Peyer's patch (tissue), 4 donors: Measurements from ENCODE around the gene LEF1. TPM values are rescaled to one million over a fixed set of nuclear protein-coding genes. Genes with fewer than 3 reads are reported as not detected.
"Not testable (repeated sequence)": the region's sequence is repeated elsewhere in the genome, so short reads cannot be mapped to it uniquely, and the experiment has no call there.

Experiments
- DNase-seq, 3 donors: peaks; one replicate each; pipeline ENCODE4 v3.0.0-alpha.2; 2017 to 2019
- H3K27ac ChIP-seq, 4 donors: fragments of 200-600 bp; sonication (generic); one replicate each; pipeline ENCODE4 v1.5.1; 2016 to 2019
- H3K27me3 ChIP-seq, 2 donors: fragments of 200-600 bp; sonication (generic); one replicate each; pipeline ENCODE4 v1.5.1; 2019
- H3K36me3 ChIP-seq, 3 donors: fragments of 200-600 bp; sonication (generic); one replicate each; pipeline ENCODE4 v1.5.1; 2016 to 2019
- H3K4me1 ChIP-seq, 4 donors: fragments of 200-600 bp; sonication (generic); one replicate each; pipeline ENCODE4 v1.5.1; 2016 to 2019
- H3K4me3 ChIP-seq, 4 donors: fragments of 200-600 bp; sonication (generic); 1 replicate in 3 of 4; 2 replicates in 1 of 4; pipeline ENCODE4 v1.5.1; 2016 to 2019; ENCODE audit warnings: mild to moderate bottlenecking in 1 of 4
- H3K9me3 ChIP-seq, 4 donors: fragments of 200-600 bp; sonication (generic); one replicate each; pipeline ENCODE4 v1.5.1; 2016 to 2019; ENCODE audit warnings: mild to moderate bottlenecking in 1 of 4
- POLR2A ChIP-seq, 2 donors: fragments of 450-650 bp; IDR thresholded peaks; one replicate each; pipeline ENCODE4 v1.5.1; 2017; ENCODE audit warnings: antibody characterized with exemption in 2 of 2, mild to moderate bottlenecking in 2 of 2, moderate library complexity in 2 of 2
- total RNA-seq, 4 donors: library from RNA; depleted of rRNA; stranded (reverse); fragments of >200 nt; gene quantifications; one replicate each; pipeline ENCODE4 v1.1.0, GENCODE V29; 2016
- TF ChIP-seq, protein P1 (sequence below), 6 experiments: fragments of 450-650 bp in 4 of 6; fragments of 200-600 bp in 2 of 6; sonication (generic) in 1 of 6; IDR thresholded peaks; one replicate each; pipeline ENCODE4 v1.5.1; 2017 to 2019; ENCODE audit warnings: antibody characterized with exemption in 6 of 6, mild to moderate bottlenecking in 3 of 6, moderate library complexity in 1 of 6

Gene LEF1
- total RNA-seq, 4 donors from 2014 or later = 0.53 to 34.7 (median 4.4) TPM

DNA sequence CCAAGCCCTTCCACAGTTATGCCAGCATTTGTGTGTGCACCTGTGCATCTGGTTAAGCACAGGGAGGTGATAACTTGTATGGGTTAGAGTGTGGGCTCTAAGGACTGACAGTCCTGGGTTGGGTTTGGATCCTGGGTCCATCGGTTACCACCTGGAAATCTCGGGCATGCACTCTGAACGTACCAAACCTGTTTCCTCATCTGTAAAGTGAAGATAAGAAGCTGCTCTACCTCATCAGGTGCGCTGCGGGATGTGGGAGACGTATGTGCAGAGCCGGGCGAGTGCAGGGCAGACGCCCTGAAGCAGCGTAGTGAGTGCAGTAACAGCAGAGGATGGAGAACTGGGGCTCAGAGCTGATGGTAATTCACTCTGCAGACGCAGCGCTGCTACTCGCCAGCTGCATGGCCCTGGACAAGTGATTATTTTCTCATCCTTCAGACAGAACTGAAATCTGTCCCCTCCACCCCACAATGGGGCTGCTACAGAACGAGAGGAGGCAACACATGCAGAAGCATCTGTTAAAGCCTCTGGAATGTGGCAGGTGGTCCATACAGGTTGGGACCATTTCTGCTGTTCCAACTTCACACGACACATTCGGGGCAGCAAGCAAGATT is 114.6 kb downstream of the LEF1 start:
- H3K27ac ChIP-seq = no peak overlapping the region
- no peak for TF ChIP-seq POLR2A (IDR thresholded peaks at IDR 0.05)
- TF ChIP-seq, protein P1, sequence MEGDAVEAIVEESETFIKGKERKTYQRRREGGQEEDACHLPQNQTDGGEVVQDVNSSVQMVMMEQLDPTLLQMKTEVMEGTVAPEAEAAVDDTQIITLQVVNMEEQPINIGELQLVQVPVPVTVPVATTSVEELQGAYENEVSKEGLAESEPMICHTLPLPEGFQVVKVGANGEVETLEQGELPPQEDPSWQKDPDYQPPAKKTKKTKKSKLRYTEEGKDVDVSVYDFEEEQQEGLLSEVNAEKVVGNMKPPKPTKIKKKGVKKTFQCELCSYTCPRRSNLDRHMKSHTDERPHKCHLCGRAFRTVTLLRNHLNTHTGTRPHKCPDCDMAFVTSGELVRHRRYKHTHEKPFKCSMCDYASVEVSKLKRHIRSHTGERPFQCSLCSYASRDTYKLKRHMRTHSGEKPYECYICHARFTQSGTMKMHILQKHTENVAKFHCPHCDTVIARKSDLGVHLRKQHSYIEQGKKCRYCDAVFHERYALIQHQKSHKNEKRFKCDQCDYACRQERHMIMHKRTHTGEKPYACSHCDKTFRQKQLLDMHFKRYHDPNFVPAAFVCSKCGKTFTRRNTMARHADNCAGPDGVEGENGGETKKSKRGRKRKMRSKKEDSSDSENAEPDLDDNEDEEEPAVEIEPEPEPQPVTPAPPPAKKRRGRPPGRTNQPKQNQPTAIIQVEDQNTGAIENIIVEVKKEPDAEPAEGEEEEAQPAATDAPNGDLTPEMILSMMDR (IDR thresholded peaks at IDR 0.05) = no peak

DNA sequence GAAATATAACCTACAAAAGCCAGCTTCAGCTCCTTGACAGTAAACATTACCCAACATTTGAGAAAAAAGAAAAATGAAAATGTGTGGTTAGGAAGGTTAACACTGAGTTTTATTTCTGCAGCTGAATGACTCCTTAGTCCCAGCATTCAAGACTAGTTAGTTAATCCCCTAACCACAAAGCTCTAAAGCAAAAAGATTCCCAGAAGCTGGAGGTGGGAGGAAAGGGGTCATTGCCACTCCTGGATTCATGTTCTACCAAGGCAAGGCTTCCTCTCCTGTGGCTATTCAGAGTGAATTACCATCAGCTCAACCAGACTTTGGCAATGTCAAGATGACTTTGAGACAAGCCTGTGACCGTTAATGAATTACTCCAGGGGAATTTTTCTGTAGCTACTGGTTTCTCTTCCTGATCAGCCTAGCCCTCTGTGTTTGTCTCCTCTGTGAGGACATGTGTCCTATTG is 115.5 kb downstream of the LEF1 start:
- no peaks in the 10 kb centered on the region for H3K9me3 ChIP-seq
- TF ChIP-seq, protein P1 (IDR thresholded peaks at IDR 0.05) = no peak
- TF ChIP-seq POLR2A (IDR thresholded peaks at IDR 0.05) = no peak
- H3K4me3 ChIP-seq = no peak overlapping the region
- peaks cover 0 to 7% (median 0%) of the 10 kb centered on the region in 4 donors for H3K4me1 ChIP-seq
- DNase-seq = no peak
- H3K27ac ChIP-seq = no peak overlapping the region
- H3K27me3 ChIP-seq = no peaks in the 10 kb centered on the region
- H3K36me3 ChIP-seq = no peaks in the 10 kb centered on the region

More for the DNA sequence above, 114.6 kb downstream of the LEF1 start:
- peaks cover 0 to 7% (median 0%) of the 10 kb centered on the region in 4 donors for H3K4me1 ChIP-seq
- no peak for DNase-seq
- H3K9me3 ChIP-seq = no peaks in the 10 kb centered on the region
- no peaks in the 10 kb centered on the region for H3K27me3 ChIP-seq
- no peaks in the 10 kb centered on the region for H3K36me3 ChIP-seq
- no peak overlapping the region for H3K4me3 ChIP-seq

DNA sequence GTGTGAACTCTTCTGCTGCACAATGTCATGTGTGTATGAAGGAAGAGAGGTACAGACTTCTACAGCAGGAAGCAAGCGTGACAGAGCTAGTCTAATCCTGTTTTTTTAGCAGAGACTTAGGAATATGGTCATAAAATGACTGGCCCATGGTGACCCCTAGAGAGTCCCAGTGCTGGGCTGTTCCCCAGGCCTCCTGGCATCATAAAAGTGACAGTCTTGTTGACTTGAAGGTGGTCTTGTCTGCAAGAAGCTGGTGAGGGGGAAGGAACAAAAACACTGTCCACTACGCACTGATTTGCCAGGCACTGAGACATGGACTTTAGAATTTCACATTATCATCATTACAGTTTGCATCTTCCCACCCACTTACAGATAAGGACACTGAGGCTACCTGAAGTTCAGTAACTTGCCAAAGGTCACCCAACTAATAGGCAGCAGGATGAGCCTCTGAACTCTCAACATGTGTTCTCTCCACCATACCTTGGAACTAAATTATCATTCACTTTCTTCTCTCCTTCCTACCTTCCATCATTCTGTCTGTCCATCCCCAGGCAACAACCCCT is 116.1 kb downstream of the LEF1 start:
- H3K27ac ChIP-seq = peak overlapping the region in 1 of 4 donors; percentile 44
- H3K4me3 ChIP-seq = no peak overlapping the region
- H3K27me3 ChIP-seq = no peaks in the 10 kb centered on the region
- TF ChIP-seq POLR2A (IDR thresholded peaks at IDR 0.05) = no peak
- TF ChIP-seq, protein P1 (IDR thresholded peaks at IDR 0.05) = no peak
- no peaks in the 10 kb centered on the region for H3K36me3 ChIP-seq
- DNase-seq = no peak
- peaks cover 0 to 7% (median 0%) of the 10 kb centered on the region in 4 donors for H3K4me1 ChIP-seq
- no peaks in the 10 kb centered on the region for H3K9me3 ChIP-seq

DNA sequence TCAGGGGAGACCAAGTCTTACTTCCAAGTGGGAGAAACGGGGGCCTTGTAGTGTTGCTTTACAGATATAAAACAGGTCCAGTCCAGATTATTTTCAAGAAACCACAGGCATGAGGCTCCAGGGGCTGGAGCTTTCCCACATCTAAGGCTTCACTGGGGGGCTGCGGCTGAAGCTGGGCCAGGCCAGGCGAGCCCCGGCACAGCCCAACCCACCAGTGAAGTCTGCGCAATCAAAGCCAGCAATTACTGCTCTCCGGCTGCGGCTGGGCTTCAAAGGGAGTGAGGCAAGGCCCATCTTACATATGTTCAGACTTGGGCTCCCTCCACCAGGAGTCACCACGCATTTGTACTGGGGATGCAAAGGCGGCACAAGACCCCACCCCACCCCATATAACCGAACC is 117.4 kb downstream of the LEF1 start:
- Histone ChIP-seq H3K36me3 (no peaks in the 10 kb centered on the region), H3K27me3 (no peaks in the 10 kb centered on the region), H3K27ac (no peak overlapping the region), H3K4me1 (peaks cover 0 to 7% (median 0%) of the 10 kb centered on the region in 4 donors), H3K9me3 (no peaks in the 10 kb centered on the region), H3K4me3 (no peak overlapping the region)
- no peak for DNase-seq
- TF ChIP-seq, protein P1 (IDR thresholded peaks at IDR 0.05) = no peak
- TF ChIP-seq POLR2A (IDR thresholded peaks at IDR 0.05) = no peak

DNA sequence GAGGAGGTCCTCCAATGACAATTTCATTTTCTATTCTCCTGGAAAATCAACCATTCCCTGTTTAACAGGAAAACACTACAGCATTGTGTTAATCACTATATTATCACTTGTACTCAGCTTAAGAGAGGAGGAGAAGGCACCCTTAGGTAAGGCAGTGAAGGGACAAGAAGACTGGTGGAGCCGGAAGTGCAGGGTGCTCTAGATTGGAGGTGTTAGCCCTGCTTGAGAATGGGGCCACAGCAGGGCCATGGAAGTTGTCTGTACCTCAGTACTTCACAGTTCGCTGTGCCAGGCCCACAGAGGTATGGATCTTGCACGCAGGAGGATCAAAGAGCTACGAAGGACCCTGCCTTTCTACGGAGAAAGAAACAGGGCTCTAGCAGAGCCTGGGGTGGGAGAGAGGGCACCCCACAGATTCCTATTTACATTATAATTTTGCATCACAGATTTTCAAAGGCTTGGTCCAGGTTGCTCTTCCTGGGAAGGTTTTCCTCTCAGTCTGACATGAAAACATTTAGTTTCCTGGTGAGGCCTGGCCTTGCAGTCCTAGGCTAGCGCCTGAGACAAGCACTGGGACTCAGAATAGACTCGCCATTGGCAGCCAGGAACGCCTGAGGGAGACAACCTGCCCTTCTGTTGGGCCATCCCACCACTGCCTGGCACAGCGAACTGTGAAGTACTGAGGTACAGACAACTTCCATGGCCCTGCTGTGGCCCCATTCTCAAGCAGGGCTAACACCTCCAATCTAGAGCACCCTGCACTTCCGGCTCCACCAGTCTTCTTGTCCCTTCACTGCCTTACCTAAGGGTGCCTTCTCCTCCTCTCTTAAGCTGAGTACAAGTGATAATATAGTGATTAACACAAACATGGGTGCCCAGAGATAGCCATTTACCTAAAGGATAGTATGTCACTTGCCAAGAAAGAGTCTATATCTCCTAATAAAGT is 118.3 kb downstream of the LEF1 start:
- H3K4me1 ChIP-seq, H3K36me3 ChIP-seq, H3K4me3 ChIP-seq, H3K9me3 ChIP-seq, H3K27ac ChIP-seq, H3K27me3 ChIP-seq, DNase-seq: not testable (repeated sequence)
